SK-N-SH (cell line): ENCODE data around the gene CELF4.

Source experiments
- JUND ChIP-seq: IDR thresholded peaks from 2 replicates; pipeline ENCODE4 v1.4.0; 2012
- RCOR1 ChIP-seq: fragments of 150-350 bp; IDR thresholded peaks from 2 replicates; pipeline ENCODE4 v1.6.1; 2017; ENCODE audit warnings: antibody characterized with exemption, low read length
- TF ChIP-seq, protein P1 (sequence below): fragments of 200-600 bp; sonication (generic); IDR thresholded peaks from 2 replicates; pipeline ENCODE4 v1.6.1; 2017; ENCODE audit warnings: antibody characterized with exemption, mild to moderate bottlenecking, moderate library complexity

DNA sequence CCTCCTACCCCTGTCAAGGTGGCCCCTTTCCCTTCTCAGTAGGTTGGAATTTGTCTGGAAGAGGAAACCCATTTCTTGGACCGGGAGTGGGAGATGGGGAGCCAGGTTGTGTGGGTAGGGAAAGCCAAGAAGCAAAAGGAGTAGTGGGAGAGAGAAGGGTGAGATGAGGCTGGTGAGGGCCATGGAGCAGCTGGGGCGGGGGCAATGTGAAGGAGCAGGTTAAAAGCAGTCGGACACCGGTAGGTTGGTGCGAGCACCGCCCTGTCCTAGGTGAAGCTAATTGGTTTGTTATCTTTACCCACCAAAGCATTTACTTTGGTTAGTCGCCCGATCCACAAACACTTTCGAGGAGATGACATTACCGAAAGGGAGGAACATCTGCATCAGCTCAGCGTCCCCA lies 306.8 kb downstream of the CELF4 start:
- TF ChIP-seq, protein P1, sequence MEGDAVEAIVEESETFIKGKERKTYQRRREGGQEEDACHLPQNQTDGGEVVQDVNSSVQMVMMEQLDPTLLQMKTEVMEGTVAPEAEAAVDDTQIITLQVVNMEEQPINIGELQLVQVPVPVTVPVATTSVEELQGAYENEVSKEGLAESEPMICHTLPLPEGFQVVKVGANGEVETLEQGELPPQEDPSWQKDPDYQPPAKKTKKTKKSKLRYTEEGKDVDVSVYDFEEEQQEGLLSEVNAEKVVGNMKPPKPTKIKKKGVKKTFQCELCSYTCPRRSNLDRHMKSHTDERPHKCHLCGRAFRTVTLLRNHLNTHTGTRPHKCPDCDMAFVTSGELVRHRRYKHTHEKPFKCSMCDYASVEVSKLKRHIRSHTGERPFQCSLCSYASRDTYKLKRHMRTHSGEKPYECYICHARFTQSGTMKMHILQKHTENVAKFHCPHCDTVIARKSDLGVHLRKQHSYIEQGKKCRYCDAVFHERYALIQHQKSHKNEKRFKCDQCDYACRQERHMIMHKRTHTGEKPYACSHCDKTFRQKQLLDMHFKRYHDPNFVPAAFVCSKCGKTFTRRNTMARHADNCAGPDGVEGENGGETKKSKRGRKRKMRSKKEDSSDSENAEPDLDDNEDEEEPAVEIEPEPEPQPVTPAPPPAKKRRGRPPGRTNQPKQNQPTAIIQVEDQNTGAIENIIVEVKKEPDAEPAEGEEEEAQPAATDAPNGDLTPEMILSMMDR = no peak
- TF ChIP-seq RCOR1 (no peak), JUND (no peak)
